GM13977 (cell line): ENCODE data around the gene CBS.

ENCODE experiments used
- DNase-seq: peaks from one replicate; pipeline ENCODE4 v3.0.0; 2012; ENCODE audit warnings: low spot score
- in situ Hi-C: fragments of 300-500 bp; cut with MboI; formaldehyde crosslinking; loops from one replicate; pipeline ENCODE4 v1.12.0; 2022; ENCODE audit warnings: low sequenced_read_pairs, low pct_unique_long_range_greater_than_20kb, mixed read lengths, inconsistent platforms; ENCODE audit not compliant: unreplicated experiment
- TF ChIP-seq, protein P1 (sequence below): IDR thresholded peaks from 2 replicates; pipeline ENCODE4 v1.5.1; 2012; ENCODE audit warnings: mild to moderate bottlenecking, control low read depth; ENCODE audit not compliant: insufficient read depth; ENCODE audit errors: extremely low read depth, missing control alignments

The CBS gene

DNA sequence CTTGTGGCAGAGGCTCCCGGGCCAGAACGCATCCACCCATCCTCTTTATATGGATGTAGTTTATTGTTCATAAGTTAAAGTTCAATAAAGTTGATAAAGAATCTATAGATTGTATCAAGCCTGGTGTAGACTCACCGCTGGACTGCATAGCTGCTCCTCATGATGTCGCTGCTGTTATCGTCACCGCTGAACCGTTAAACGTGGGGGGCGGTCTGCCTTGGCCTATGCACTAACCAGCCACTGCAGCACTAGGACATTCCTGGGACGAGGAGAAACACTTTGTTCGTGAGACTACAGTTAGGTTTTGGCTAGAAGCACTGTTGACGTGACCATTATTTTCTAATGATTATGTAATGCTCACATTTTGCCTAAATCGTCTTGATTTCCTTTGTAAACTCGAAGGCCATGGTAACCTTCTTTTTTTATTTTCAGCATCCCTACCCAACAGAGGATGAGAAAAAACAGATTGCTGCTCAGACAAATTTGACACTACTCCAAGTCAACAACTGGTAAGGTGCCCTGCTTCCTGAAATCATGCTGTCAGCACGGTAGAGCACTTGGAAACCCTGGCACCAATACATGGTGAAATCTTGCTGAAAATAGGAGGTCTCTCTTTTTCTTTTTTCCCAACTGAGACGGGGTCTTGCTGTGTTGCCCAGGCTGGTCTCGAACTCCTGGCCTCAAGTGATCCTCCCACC lies 51.0 kb downstream of the CBS start:
- in situ Hi-C loops, result no loop called here
- DNase-seq, result no peak
- TF ChIP-seq, protein P1, sequence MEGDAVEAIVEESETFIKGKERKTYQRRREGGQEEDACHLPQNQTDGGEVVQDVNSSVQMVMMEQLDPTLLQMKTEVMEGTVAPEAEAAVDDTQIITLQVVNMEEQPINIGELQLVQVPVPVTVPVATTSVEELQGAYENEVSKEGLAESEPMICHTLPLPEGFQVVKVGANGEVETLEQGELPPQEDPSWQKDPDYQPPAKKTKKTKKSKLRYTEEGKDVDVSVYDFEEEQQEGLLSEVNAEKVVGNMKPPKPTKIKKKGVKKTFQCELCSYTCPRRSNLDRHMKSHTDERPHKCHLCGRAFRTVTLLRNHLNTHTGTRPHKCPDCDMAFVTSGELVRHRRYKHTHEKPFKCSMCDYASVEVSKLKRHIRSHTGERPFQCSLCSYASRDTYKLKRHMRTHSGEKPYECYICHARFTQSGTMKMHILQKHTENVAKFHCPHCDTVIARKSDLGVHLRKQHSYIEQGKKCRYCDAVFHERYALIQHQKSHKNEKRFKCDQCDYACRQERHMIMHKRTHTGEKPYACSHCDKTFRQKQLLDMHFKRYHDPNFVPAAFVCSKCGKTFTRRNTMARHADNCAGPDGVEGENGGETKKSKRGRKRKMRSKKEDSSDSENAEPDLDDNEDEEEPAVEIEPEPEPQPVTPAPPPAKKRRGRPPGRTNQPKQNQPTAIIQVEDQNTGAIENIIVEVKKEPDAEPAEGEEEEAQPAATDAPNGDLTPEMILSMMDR, result no peak

DNA sequence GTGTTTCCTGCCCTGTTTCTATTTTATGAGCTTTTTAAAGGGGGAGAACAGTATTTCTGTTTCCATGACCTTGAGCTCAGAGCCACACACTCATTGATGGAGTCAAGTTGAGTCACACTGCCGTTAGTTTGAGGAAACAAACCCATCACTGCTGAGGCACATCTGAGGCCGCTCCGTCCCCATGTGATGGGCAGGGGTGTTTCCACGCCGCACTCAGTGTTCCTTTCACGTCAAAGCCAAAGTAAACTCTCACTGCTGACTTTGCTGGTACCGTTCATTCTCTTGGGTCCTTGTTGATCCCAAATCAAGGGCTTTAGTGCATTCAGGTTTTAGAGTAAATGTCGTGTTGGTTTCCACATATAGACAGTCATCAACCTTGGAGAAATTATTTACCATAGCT lies 52.5 kb downstream of the CBS start:
- no peak for DNase-seq
- in situ Hi-C loops, result no loop called here
- TF ChIP-seq, protein P1, result no peak

DNA sequence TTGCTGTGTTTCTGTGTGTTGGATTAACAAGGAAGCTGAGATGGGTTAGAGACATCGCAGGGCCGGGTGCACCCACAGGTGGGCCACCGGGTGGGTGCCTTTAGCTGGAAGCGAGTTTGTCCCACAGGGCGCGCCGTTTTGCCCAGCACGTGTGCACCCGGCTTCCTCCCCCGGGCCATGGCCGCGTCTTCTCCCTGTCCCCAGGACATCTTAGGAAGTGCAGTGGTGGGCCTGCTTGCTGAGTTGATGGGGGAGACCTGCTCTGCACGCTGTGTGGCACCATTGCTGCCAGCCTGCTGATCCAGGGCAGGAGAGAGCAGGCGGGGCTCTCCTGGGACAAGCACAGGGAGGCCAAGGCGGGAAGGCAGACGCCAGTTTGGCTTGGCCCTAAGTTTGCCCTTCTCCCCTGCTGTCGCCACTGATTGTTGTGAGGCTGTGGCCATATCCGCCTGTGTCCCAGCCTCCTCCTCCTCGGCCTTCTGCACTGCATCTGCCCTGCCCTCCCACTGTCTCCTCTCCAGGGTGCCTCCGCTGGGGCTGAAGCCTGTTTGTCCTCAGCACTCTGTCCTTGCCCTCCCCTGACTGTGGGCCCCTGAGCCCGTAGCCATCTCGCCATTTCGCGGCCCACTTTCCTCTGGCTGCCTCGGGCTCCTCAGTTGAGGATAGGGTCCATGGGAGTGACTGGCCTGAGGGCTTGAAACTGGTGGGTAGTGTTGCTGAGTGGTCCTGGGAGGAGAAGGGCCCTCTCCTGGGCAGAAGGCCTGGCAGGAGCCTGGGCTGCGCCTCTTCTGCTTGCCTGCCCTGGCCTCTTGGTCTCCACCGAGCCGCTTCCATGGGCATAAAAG lies 53.7 kb downstream of the CBS start:
- no peak for DNase-seq
- TF ChIP-seq, protein P1, result no peak
- in situ Hi-C loops, result no loop called here

DNA sequence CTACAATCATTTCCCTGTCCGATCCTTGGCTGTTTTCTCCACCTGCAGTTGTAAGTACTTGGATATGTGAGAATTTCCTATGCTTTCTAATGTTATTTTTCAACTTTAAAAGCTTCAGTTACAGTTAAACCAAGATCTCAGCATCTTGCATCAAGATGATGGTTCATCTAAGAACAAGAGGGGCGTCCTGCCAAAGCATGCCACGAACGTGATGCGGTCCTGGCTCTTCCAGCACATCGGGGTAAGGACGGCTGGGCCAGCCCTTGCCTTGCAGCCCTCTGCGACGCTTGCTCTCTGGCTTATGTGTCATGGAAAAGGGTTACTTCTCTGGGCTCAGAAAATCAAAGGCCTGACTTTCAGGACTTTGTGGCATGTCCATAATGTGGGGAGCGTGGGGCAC lies 54.4 kb downstream of the CBS start:
- TF ChIP-seq, protein P1, result no peak
- no peak for DNase-seq
- in situ Hi-C loops, result no loop called here

DNA sequence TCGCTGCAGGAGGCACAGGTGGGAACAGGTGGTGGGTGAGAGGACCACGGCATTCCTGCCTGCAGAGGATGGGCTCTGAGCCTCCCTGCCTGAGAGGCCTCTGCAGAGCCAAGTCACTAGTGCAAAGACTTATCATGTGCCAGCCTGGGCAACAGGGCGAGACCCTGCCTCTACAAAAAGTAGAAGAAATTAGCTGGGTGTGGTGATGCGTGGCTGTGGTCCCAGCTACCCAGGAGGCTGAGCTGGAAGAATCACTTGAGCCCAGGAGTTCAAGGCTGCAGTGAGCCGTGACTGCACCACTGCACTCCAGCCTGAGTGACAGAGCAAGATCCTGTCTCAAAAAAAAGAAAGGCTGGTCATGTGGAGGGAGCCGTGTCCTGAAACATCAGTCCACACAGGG lies 54.9 kb downstream of the CBS start:
- in situ Hi-C loops, result no loop called here
- DNase-seq, result no peak
- TF ChIP-seq, protein P1, result no peak

DNA sequence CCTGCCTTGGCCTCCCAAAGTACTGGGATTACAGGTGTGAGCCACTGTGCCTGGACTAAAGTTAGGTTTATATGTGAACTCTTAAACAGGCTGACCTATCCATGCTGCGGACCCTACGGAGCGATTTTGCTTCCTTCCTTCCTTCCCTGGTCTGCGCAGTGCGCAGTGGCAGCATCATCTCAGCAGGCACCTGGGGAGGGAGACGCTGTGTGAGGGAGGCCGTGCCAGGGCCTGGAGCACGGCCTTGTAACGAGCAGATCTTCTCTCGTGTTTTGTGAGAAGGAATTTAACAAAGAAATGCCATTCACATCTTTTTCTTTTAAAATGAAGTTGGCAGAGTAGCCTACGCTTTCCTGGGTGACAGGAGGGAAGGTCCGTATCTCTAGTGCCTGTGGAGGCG lies 55.5 kb downstream of the CBS start:
- in situ Hi-C loops, result no loop called here
- DNase-seq, result no peak
- TF ChIP-seq, protein P1, result no peak
